SK-N-SH (cell line): ENCODE data around the gene GOLGA8A. TPM values are rescaled to one million over a fixed set of nuclear protein-coding genes. Genes with fewer than 3 reads are reported as not detected.
A peak's percentile ranks its signal among the peaks of the same experiment; 100 is the strongest.

Source experiments
- CTCF ChIA-PET: fragments of 300-600, 350-600 bp; formaldehyde crosslinking; extraction: SDS; loops from one replicate; lab custom pipeline; 2021; lab: Yijun Ruan, JAX
- POLR2A ChIA-PET: fragments of 350-600 bp; sonication (Branson Sonifier 250); formaldehyde crosslinking; extraction: SDS; loops from one replicate; lab custom pipeline; 2020; ENCODE audit warnings: antibody characterized with exemption, inconsistent platforms; lab: Yijun Ruan, JAX
- DNase-seq: peaks from one replicate; pipeline ENCODE4 v3.0.0; 2012
- H2AFZ ChIP-seq: fragments of 200-600 bp; sonication (generic); 2 replicates; pipeline ENCODE4 v1.8.1; 2016; ENCODE audit warnings: antibody characterized with exemption, mild to moderate bottlenecking, low read depth
- H3F3A ChIP-seq: fragments of 200-600 bp; sonication (generic); replicated peaks from 2 replicates; pipeline ENCODE3; 2016; ENCODE audit warnings: antibody characterized with exemption, mild to moderate bottlenecking; ENCODE audit not compliant: insufficient read depth
- H3K27ac ChIP-seq, 2 experiments: fragments of 200-500 bp in 1 of 2; fragments of 200-600 bp in 1 of 2; sonication (Bioruptor generic) in 1 of 2; sonication (generic), shearing (Covaris generic) in 1 of 2; 2 replicates each; pipeline versions ENCODE4 v1.5.1 to v1.6.1; 2014 to 2016; ENCODE audit warnings: low read depth in 2 of 2, inconsistent platforms in 1 of 2, low read length in 1 of 2, mild to moderate bottlenecking in 1 of 2, mixed read lengths in 1 of 2
- H3K27me3 ChIP-seq: fragments of 200-600 bp; sonication (generic), shearing (Covaris generic); 2 replicates; pipeline ENCODE4 v1.6.1; 2016; ENCODE audit warnings: mixed run types; ENCODE audit not compliant: insufficient read depth
- H3K36me3 ChIP-seq, 2 experiments: fragments of 200-500 bp in 1 of 2; fragments of 200-600 bp in 1 of 2; sonication (Bioruptor generic) in 1 of 2; sonication (generic) in 1 of 2; replicated peaks in 1 of 2; 2 replicates each; pipeline versions ENCODE3 to v1.5.1; 2014 to 2016; ENCODE audit warnings: low read length in 1 of 2, mild to moderate bottlenecking in 1 of 2; ENCODE audit not compliant: insufficient read depth in 2 of 2, control insufficient read depth in 1 of 2
- H3K4me1 ChIP-seq, 2 experiments: fragments of 200-500 bp in 1 of 2; fragments of 200-600 bp in 1 of 2; sonication (Bioruptor generic) in 1 of 2; sonication (generic), shearing (Covaris generic) in 1 of 2; 2 replicates each; pipeline versions ENCODE4 v1.5.1 to v1.6.1; 2014 to 2016; ENCODE audit warnings: low read depth in 1 of 2, low read length in 1 of 2, mixed run types in 1 of 2; ENCODE audit not compliant: insufficient read depth in 2 of 2, control insufficient read depth in 1 of 2
- H3K4me2 ChIP-seq: fragments of 200-600 bp; sonication (generic), shearing (Covaris generic); 2 replicates; pipeline ENCODE4 v1.6.1; 2017; ENCODE audit warnings: mixed run types
- H3K4me3 ChIP-seq, 2 experiments: fragments of 200-500 bp in 1 of 2; fragments of 200-600 bp in 1 of 2; sonication (Bioruptor generic) in 1 of 2; sonication (generic), shearing (Covaris generic) in 1 of 2; 2 replicates each; pipeline versions ENCODE4 v1.5.1 to v1.8.1; 2014 to 2016; ENCODE audit warnings: low read depth in 2 of 2, inconsistent platforms in 1 of 2, low read length in 1 of 2, mild to moderate bottlenecking in 1 of 2, mixed read lengths in 1 of 2, moderate library complexity in 1 of 2
- H3K79me2 ChIP-seq: fragments of 200-600 bp; sonication (generic); 2 replicates; pipeline ENCODE4 v1.8.1; 2017; ENCODE audit warnings: mild to moderate bottlenecking; ENCODE audit not compliant: insufficient read depth
- H3K9ac ChIP-seq: fragments of 200-600 bp; sonication (generic); 2 replicates; pipeline ENCODE4 v1.6.1; 2017; ENCODE audit warnings: mixed run types
- H3K9me2 ChIP-seq: fragments of 200-600 bp; sonication (generic); 2 replicates; pipeline ENCODE4 v1.6.1; 2017; ENCODE audit warnings: mixed run types
- H3K9me3 ChIP-seq: fragments of 200-600 bp; sonication (generic); 2 replicates; pipeline ENCODE4 v1.6.1; 2017; ENCODE audit warnings: mixed run types, mild to moderate bottlenecking, moderate library complexity
- H4K20me1 ChIP-seq: fragments of 200-600 bp; sonication (generic); 2 replicates; pipeline ENCODE4 v1.6.1; 2017; ENCODE audit warnings: mild to moderate bottlenecking, mixed run types; ENCODE audit not compliant: insufficient read depth
- EP300 ChIP-seq, 2 experiments: IDR thresholded peaks; 2 replicates each; pipeline versions ENCODE4 v1.4.0 to v1.6.1; 2012; ENCODE audit warnings: borderline replicate concordance in 1 of 2, low read depth in 1 of 2, low read length in 1 of 2
- FOXJ3 ChIP-seq: sonication (generic); formaldehyde crosslinking; IDR thresholded peaks from 2 replicates; pipeline ENCODE4 v1.5.1; 2020; ENCODE audit warnings: mild to moderate bottlenecking, missing genetic modification reagents
- MEF2A ChIP-seq: IDR thresholded peaks from 2 replicates; pipeline ENCODE4 v1.4.0; 2012; ENCODE audit warnings: low read depth, borderline replicate concordance
- NFIC ChIP-seq: IDR thresholded peaks from 2 replicates; pipeline ENCODE4 v1.4.0; 2012; ENCODE audit warnings: borderline replicate concordance
- RXRA ChIP-seq: IDR thresholded peaks from 2 replicates; pipeline ENCODE4 v1.4.0; 2012; ENCODE audit warnings: low read depth, mild to moderate bottlenecking, borderline replicate concordance
- YY1 ChIP-seq: IDR thresholded peaks from 2 replicates; pipeline ENCODE4 v1.4.0; 2012; ENCODE audit warnings: low read depth, mild to moderate bottlenecking
- WGBS: methylation state at CpG from one replicate; pipeline ENCODE4 v1.1.6; 2017; ENCODE audit warnings: low lambda C conversion rate; 5-methylcytosine and 5-hydroxymethylcytosine counted together
- polyA plus RNA-seq, 3 experiments: library from polyadenylated mRNA; depleted of rRNA; stranded (reverse); fragments of >200 nt; gene quantifications; 2 replicates each; pipeline ENCODE4 v1.2.3, GENCODE V29; 2012
- TF ChIP-seq, protein P1 (sequence below): fragments of 200-600 bp; sonication (generic); IDR thresholded peaks from 2 replicates; pipeline ENCODE4 v1.6.1; 2017; ENCODE audit warnings: antibody characterized with exemption, mild to moderate bottlenecking, moderate library complexity
- TF ChIP-seq, protein P2 (sequence below): fragments of 150-350 bp; IDR thresholded peaks from 2 replicates; pipeline ENCODE4 v1.6.1; 2016; ENCODE audit warnings: mild to moderate bottlenecking, low read depth, low read length
- TF ChIP-seq, protein P3 (sequence below): IDR thresholded peaks from 2 replicates; pipeline ENCODE4 v1.4.0; 2012; ENCODE audit warnings: low read depth

The GOLGA8A gene
- polyA plus RNA-seq, 1 of the 3 experiments (the other 2 are of a cell fraction), result 33.9 TPM

DNA sequence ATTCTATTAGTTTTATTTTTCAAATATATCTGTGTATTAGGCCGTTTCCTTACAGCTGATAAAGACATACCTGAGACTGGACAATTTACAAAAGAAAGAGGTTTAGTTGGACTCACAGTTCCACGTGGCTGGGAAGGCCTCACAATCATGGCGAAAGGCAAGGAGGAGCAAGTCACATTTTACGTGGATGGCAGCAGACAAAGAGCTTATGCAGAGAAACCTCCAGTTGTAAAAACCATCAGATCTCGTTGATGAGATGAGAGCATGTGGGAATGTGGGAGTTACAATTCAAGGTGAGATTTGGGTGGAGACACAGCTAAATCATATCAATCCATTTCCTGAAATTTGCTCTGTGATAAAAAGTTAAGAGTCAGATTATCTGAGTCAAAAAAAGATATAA lies 2.3 kb upstream of the GOLGA8A start:
- POLR2A ChIA-PET, result no interaction called here
- Histone ChIP-seq H3K4me2 (no peak overlapping the region), H3K9me3 (no peaks in the 10 kb centered on the region), H3K27ac (no peak overlapping the region), H4K20me1 (no peaks in the 10 kb centered on the region), H3K27me3 (no peaks in the 10 kb centered on the region), H2AFZ (no peak overlapping the region), H3K9ac (no peak overlapping the region), H3K4me1 (no peaks in the 10 kb centered on the region; a peak in 1 of 4 replicates), H3K4me3 (no peak overlapping the region), H3K79me2 (peaks cover 5% of the 10 kb centered on the region; the same call in 1 of the 2 replicates), H3K9me2 (no peaks in the 10 kb centered on the region), H3K36me3 (no peaks in the 10 kb centered on the region), H3F3A (peaks cover 4% of the 10 kb centered on the region)
- TF ChIP-seq EP300 (IDR thresholded peaks at IDR 0.05; ENCODE audit: borderline replicate concordance in 1 of 2, low read depth in 1 of 2, low read length in 1 of 2) (no peak), NFIC (no peak)
- 52% methylated on average over 5 of the region's 5 CpGs for WGBS
- CTCF ChIA-PET, result no interaction called here
- DNase-seq, result no peak

- peak overlapping the region; percentile 49 to 64 for H3K4me3 ChIP-seq
- no peaks in the 10 kb centered on the region for H3K9me2 ChIP-seq
- H3K79me2 ChIP-seq, result peaks cover 5% of the 10 kb centered on the region; the same call in 1 of the 2 replicates
- no peak overlapping the region for H3K27ac ChIP-seq
- H3K27me3 ChIP-seq, result no peaks in the 10 kb centered on the region
- POLR2A ChIA-PET, result interaction anchor here (0.6 kb wide), 1 partner anchor 24 kb away, joined by 3 read pairs; no protein-coding TSS in a partner anchor
- no peak overlapping the region for H2AFZ ChIP-seq
- H3K4me2 ChIP-seq, result peak overlapping the region; percentile 87
- peak; percentile 78 for DNase-seq
- CTCF ChIA-PET, result interaction anchor here (1.6 kb wide), 1 partner anchor 151 kb away, joined by 4 read pairs; no protein-coding TSS in a partner anchor
- peaks cover 4% of the 10 kb centered on the region for H3F3A ChIP-seq
- no peak for TF ChIP-seq RXRA
- TF ChIP-seq, protein P1, sequence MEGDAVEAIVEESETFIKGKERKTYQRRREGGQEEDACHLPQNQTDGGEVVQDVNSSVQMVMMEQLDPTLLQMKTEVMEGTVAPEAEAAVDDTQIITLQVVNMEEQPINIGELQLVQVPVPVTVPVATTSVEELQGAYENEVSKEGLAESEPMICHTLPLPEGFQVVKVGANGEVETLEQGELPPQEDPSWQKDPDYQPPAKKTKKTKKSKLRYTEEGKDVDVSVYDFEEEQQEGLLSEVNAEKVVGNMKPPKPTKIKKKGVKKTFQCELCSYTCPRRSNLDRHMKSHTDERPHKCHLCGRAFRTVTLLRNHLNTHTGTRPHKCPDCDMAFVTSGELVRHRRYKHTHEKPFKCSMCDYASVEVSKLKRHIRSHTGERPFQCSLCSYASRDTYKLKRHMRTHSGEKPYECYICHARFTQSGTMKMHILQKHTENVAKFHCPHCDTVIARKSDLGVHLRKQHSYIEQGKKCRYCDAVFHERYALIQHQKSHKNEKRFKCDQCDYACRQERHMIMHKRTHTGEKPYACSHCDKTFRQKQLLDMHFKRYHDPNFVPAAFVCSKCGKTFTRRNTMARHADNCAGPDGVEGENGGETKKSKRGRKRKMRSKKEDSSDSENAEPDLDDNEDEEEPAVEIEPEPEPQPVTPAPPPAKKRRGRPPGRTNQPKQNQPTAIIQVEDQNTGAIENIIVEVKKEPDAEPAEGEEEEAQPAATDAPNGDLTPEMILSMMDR, result 0 out of 2 replicates have a peak, but pooled peaks have one; percentile 7
- H3K9ac ChIP-seq, result peak overlapping the region; percentile 53
- H4K20me1 ChIP-seq, result no peaks in the 10 kb centered on the region
- H3K4me1 ChIP-seq, result no peaks in the 10 kb centered on the region; a peak in 1 of 4 replicates
- H3K9me3 ChIP-seq, result no peaks in the 10 kb centered on the region
- H3K36me3 ChIP-seq, result no peaks in the 10 kb centered on the region
- WGBS, result under 1% methylated on average over 20 of the region's 70 CpGs
These were observed 609 bp downstream of the GOLGA8A start for GRCh38 chr15:34436956-34437442.

- Histone ChIP-seq H2AFZ (no peak overlapping the region), H3K4me3 (peak overlapping the region; percentile 49 to 64), H3K4me2 (peak overlapping the region; percentile 87), H3K4me1 (no peaks in the 10 kb centered on the region; a peak in 1 of 4 replicates), H3K36me3 (no peaks in the 10 kb centered on the region), H3F3A (peaks cover 4% of the 10 kb centered on the region), H3K9me3 (no peaks in the 10 kb centered on the region), H3K9me2 (no peaks in the 10 kb centered on the region), H3K79me2 (peaks cover 5% of the 10 kb centered on the region; the same call in 1 of the 2 replicates), H4K20me1 (no peaks in the 10 kb centered on the region), H3K27ac (no peak overlapping the region), H3K9ac (peak overlapping the region; percentile 53), H3K27me3 (no peaks in the 10 kb centered on the region)
- ChIA-PET POLR2A (no interaction called here), CTCF (interaction anchor here (1.0 to 1.6 kb wide), 2 partner anchors 24 to 151 kb away, joined by 3 to 4 read pairs; no protein-coding TSS in a partner anchor)
- TF ChIP-seq, protein P2, sequence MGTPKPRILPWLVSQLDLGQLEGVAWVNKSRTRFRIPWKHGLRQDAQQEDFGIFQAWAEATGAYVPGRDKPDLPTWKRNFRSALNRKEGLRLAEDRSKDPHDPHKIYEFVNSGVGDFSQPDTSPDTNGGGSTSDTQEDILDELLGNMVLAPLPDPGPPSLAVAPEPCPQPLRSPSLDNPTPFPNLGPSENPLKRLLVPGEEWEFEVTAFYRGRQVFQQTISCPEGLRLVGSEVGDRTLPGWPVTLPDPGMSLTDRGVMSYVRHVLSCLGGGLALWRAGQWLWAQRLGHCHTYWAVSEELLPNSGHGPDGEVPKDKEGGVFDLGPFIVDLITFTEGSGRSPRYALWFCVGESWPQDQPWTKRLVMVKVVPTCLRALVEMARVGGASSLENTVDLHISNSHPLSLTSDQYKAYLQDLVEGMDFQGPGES, result no peak
- TF ChIP-seq YY1 (no peak), MEF2A (no peak), FOXJ3 (CRISPR knock-in tag) (no peak)
- TF ChIP-seq, protein P3, sequence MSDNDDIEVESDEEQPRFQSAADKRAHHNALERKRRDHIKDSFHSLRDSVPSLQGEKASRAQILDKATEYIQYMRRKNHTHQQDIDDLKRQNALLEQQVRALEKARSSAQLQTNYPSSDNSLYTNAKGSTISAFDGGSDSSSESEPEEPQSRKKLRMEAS, result no peak
- DNase-seq, result peak; percentile 42
- WGBS, result 33% methylated on average over 12 of the region's 31 CpGs
These were observed 1.3 kb downstream of the GOLGA8A start for GRCh38 chr15:34436126-34436955.
